Measurements from ENCODE around the gene TRIM52.

The TRIM52 gene

GRCh38 chr5:181246276-181247049, 14.5 kb downstream of the TRIM52 start:
- peak overlapping the region; percentile 88 for H3K4me3 ChIP-seq (ENCODE audit: low read depth, low read length)

GRCh38 chr5:181245427-181246275, 15.3 kb downstream of the TRIM52 start:
- peak overlapping the region; percentile 88 for H3K4me3 ChIP-seq (ENCODE audit: low read depth, low read length)
- TF ChIP-seq CTCF (IDR thresholded peaks at IDR 0.05; ENCODE audit: low read depth, low read length), result no peak

More at GRCh38 chr5:181246276-181247049, 14.5 kb downstream of the TRIM52 start:
- no peak for TF ChIP-seq CTCF (IDR thresholded peaks at IDR 0.05; ENCODE audit: low read depth, low read length)

- peak within 1 kb of the TSS; percentile 81 for H3K4me3 ChIP-seq (ENCODE audit: low read depth, low read length)
- TF ChIP-seq CTCF (IDR thresholded peaks at IDR 0.05; ENCODE audit: low read depth, low read length), result no peak
Measured at GRCh38 chr5:181243564-181244343, 17.2 kb downstream of the TRIM52 start, which contains the start of gene RACK1. TSS of gene RACK1 (minus strand) at chr5:181243906. CDS start at chr5:181243800, 106 bp downstream.

GRCh38 chr5:181243018-181243563, 17.9 kb downstream of the TRIM52 start:
- H3K4me3 ChIP-seq (ENCODE audit: low read depth, low read length), result peak overlapping the region; percentile 81
- TF ChIP-seq CTCF (IDR thresholded peaks at IDR 0.05; ENCODE audit: low read depth, low read length), result no peak

GRCh38 chr5:181242031-181242451, 18.9 kb downstream of the TRIM52 start:
- peak overlapping the region; percentile 81 for H3K4me3 ChIP-seq (ENCODE audit: low read depth, low read length)
- no peak for TF ChIP-seq CTCF (IDR thresholded peaks at IDR 0.05; ENCODE audit: low read depth, low read length)

- H3K4me3 ChIP-seq (ENCODE audit: low read depth, low read length), result peak overlapping the region; percentile 81
- no peak for TF ChIP-seq CTCF (IDR thresholded peaks at IDR 0.05; ENCODE audit: low read depth, low read length)
Measured at GRCh38 chr5:181241393-181241975, 19.5 kb downstream of the TRIM52 start.
